Measurements from ENCODE around the gene SIDT1.

SIDT1 gene

DNA sequence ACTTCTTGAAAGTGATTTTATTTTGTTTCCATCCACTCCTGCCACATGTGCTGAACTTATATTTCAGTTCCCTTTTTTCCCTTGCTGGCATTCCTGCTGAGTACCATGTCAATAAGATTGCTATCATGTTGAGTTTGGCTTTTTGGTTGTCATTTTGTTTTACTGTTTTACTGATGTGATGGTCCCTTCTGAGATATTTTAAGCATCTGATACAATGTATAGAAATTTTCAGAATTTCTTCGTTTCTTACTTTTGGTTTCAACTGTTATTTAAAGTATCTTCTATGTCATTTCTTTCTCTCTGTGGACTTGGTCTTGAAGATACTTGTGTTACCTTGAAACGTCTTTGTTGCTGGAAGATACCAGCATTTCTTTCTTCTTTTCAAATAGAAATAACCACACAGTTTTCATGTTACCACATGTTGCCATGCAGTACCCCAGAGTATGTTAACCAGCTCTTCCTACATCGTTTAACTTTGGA, 14.1 kb downstream of the SIDT1 start:
- DNase-seq: no peak

DNA sequence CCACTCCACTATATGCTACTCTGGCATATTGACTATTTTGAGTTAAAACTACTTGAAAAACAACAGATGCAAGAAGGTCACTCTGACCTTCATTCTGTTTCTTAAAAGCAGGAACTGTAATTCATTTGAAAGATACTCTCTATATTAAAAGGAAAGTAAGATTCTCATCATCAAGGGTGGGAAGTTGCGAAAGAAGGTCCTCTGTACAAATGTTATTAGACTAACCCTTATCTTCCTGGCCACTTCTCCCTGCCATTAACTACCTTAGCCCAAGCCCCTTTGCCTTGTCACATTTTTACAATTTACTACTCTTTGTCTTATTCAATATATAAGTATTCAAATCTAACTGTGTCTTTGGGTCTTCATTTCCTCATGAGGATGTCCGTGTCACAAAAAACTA, 16.1 kb downstream of the SIDT1 start:
- DNase-seq: no peak

DNA sequence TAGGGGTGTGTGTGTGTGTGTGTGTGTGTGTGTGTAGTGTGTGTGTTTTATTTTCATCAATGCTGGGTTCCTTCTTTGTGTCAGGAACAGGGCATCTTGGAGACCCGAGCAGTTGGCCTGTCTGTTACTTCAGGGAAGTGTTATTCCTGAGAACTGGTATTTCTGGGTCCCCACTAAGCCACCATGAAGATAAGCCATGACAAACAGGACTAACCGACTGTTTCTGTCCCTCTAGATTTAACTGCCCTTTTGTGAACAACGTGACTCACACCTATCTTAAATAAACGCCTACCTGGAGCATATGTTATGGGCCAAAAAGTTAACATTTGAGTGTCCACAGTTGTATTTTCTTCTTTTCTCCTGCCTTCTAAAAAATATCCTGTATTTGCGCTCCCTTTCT, 19.5 kb downstream of the SIDT1 start:
- DNase-seq: no peak

DNA sequence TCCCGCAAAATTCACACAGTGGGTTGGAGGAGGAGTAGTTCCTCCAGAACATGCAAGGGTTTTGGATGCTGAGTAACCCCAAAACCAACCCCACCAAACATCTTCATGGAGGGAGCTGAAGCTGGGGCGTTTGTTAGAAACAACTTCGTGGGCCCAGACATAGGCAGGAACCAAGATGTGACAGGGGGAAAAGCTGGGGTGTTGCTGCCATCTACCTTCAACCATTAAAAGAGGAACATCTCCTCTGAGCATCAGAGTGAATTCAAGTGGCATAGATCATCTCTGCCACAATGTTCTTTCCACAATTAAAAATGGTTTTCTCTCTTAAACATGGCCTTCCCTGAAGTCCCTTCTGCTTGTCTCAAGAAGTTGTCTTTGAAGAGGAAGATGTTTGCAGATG, 20.5 kb downstream of the SIDT1 start:
- peak; percentile 8 for DNase-seq

DNA sequence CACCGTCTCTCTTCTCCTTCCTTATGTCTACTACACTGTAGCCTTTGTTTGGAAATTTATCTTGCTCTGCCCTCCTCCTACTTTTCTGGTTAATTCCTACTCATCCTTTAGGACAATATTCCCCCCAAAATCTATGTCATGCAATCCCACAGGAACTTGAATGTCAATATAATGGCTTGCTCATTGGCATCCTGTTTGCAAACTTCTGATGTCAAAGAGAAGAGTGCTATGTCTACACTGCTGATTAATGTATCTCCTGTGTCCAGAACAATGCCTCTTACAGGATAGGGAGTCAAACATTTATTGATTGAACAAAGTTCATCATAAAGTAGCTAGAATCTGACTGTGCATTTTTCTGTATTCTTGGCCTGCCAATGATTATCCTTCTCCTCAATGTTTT, 22.8 kb downstream of the SIDT1 start:
- DNase-seq: no peak

DNA sequence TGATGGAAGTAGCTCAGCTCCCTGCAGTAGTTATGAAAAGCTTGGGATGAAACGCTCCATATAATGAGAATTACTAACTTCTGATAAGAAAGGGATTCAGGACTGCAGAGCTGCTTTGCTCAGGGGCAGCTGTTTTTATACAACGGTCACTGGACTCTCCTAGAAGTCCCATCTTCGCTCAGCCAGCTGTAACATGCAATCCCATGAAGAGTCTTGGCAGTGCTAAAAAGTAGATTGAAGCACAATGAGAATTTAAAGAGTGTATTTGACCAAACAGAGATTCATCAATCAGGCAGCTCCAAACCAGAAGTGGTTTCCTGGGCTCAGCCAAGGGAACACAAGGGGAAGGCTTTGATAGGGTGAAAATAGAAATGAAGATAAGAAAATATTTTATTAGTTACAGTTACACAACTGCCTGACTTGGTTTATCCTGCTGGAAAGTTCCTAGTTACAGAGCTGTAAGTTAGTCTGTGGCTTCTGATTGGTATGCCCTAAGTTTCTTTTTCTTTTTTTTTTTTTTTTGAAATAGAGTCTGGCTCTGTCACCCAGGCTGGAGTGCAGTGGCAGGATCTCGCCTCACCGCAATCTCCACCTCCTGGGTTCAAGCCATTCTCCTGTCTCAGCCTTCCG, 24.1 kb downstream of the SIDT1 start:
- DNase-seq: no peak

DNA sequence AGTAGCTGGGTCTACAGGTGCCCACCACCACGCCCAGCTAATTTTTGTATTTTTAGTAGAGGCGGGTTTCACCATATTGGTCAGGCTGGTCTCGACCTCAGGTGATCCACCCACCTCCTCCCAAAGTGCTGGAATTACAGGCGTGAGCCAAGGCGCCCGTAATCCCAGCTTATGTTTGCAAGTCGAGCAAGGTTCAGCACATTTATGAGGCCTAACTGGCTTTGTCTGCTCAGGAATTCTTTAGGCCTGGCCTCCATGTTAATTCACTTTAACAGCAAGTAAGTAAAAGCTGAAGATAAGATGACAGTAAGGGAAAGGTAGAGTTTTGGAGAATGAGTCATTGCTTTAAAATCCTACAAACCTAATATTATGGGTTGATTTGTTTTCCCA, 24.6 kb downstream of the SIDT1 start:
- no peak for DNase-seq

DNA sequence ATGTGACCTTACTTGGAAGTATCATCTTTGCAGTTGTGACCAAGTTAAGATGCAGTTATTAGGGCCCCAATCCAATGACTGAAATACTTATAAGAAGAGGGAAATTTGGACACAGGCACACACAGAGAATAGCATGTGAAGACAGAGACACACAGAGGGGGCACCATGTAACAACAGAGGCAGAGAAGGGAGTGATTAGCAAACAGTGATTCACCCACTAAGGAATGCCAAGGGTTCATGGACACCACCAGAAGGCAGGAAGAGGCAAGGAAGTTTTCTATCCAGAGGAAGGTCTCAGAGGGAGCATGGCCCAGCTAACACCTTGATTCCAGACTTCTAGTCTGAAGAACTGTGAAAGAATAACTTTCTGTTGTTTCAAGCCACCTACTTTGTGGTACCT, 25.0 kb downstream of the SIDT1 start:
- DNase-seq: no peak

DNA sequence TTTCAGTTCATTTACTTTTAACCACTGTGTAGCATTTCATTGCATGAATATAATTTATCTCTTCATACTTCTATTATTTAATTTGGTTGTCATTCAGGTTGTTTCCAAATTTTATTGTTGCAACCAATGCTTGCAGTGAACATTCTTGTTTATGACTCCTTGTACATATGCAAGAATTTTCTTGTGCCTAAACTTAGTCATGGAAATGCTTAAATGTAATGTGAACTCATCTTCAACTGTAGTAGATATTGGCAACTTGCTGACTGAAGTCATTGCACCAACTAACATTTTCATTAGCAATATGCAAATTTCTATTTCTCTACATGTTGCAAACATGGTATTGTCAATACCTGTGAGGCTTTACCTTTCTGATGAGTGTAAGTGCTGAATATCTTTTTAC, 26.7 kb downstream of the SIDT1 start:
- no peak for DNase-seq

DNA sequence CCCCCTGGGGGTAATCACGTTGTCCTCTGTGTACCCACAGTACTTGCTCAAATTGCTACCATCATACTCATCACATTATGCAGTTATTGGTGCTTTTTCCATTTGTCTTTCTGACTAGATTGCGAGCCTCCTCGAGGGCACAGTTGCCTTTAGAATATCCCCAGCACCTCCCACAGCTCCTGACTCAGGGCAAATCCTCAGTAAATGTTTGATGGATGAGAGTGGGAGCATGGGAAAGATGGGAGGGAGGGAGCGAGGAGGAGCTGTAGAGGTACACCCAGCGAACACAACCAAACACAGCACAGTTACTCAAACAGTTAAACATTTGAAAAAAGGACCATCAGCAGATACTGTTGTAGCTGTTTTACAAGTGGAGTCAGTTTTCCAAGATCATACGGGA, 27.9 kb downstream of the SIDT1 start:
- no peak for DNase-seq

DNA sequence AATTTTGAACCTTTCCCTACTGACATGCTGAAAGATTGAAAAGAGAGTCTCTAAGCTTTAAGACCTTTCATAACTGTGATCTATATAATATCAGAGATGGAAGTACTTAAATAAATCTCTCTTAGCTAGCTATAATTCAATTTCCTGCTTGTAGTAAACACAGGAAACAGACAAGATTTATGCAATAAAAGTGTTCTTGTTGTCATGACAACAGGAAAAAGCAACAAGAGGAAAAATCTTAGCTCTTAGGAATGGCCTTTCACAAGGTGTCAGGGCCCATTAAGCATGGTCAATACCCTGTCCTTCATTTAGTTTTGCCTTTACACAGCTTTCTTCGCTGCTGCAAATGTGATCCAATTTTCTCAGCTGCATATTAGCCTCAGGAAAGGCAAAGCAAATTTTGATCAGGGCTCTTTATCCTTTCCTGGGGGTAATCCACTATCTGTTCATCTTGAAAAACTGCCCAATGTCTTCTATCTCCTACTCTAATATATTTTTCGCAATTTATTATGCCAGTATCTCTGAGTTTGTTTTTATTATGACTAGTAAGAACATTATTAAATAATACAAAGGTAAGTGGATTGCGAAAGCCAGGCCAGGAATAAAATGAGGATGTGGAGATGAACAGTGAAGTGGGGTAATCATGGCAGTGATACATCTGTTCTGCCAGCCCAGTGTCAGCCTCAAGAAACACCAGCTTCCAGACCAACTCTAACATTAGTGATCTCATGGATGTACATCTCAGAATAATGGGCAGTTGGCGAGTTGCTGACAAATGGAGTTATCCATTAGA, 28.7 kb downstream of the SIDT1 start:
- DNase-seq: no peak

DNA sequence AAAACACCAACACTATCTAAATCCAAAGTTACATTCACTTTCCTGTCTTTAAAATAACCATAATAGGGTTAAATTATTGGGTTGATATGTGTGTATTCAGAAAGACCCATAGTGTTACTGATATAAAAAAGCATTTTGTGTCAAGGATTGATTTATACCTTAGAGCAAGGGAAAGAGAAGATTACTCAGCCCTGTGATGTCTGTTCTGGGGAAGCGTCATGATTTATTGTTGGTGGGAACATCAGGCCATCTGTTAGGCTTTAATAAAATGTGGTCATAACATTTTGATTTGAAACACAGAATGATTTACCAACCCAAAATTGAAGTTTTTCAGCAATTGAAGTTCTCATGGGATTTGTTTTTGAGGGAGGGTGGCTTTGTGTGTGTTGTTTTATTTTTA, 33.2 kb downstream of the SIDT1 start:
- DNase-seq: no peak

DNA sequence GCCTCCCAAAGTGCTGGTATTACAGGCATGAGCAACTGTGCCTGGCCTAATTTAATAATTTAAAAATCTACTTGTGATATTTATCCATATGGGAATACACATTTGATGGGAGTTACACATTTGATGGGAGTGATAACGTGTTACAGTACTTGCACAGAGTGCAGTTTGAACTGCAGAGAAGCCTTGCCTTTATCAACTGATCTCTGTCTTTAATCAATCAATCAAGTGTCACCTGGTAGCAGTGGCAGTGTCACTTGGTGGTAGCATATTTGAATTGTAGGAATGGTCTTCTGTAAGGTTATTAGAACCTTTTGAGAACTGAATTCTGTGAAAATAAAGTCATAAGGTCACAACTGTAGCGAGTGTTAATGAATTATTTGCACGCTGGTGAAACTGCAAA, 37.8 kb downstream of the SIDT1 start:
- no peak for DNase-seq

DNA sequence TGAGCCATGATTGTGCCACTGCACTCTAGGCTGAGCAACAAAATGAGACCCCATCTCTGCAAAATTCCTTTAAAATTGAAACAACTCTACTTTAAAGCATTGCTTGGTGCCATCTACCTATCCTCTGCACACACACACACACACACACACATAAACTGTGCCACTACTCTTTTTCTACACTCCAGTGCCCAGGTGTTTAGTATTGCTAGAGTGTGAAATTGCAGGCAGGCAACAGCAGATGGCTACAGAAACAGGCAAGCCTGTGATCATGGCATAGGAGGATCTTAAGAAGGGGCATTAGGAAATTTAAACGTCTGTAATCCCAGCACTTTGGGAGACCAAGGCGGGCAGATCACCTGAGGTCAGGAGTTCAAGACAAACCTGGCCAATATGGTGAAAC, 39.0 kb downstream of the SIDT1 start:
- DNase-seq: no peak

DNA sequence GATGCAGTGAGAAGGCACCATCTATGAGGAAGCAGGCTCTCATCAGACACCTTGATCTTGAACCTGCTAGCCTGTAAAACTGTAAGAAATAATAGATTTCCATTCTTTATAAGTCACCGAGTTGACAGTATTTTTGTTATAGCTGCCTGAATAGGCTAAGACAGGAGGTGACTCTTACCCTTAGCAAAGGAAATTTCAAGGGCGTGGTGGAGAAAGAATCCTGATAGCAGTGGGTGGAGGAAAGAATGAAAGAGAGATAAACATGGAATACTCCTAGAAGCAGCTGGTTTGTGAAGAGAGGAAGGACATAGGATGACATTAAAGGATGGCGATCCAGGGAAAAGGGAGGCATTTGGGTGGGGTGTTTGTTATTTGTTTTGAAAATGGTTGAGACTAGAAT, 41.4 kb downstream of the SIDT1 start:
- no peak for DNase-seq

DNA sequence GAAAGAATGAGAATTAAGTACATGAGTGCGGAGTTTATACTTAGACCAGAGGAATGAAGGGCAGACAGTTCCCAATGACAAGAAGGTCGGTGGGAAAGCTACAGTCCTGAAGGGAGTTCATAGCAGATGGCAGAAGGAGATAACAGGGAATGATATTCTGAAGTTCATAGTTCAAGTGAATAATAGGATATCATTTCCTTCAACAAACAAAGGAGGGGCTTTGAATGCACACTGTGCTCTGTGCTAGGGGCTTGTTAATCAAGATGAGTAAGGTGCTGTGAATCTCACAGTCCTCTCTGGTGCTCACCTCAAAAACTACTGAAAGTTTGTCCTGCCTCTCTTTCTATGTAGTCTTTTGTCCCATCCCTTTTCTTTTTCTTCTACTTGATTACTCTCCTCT, 41.9 kb downstream of the SIDT1 start:
- no peak for DNase-seq

DNA sequence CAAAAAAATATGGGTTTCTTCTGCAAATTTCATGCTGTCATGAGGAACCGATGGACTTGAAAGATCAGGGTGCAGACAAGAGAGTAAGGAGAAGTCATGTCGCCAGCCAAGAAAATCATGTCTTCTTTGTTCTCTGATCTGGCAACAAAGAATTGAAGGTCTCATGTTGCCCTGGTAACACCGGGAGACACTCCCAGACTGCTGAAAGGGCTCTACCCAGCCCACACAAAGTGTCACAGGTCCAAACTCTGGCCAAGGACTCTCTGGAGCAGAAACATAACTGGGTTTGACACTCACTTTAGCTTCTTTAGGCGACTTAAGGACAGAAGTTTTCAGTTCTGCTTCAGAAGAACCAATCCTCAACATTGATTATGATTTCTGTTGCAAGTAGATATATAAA, 42.9 kb downstream of the SIDT1 start:
- DNase-seq: no peak

DNA sequence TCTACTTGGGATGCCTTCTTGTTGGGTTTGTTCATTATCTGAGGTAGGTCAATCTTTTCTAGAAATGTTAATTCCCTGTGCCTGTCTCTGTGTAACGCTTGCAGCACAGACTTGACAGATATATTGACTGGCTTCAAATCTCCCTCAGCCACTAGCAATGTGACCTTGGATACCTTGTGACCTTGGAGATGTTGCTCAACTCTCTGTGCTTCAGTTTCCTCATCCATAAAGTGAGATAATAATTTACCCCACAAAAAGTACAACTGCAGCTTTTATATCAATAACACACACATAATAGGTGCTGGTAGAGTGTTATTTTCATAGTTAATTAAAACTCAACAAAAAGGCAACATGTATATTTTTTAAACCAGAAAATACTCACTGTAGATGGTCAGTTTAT, 52.9 kb downstream of the SIDT1 start:
- no peak for DNase-seq

DNA sequence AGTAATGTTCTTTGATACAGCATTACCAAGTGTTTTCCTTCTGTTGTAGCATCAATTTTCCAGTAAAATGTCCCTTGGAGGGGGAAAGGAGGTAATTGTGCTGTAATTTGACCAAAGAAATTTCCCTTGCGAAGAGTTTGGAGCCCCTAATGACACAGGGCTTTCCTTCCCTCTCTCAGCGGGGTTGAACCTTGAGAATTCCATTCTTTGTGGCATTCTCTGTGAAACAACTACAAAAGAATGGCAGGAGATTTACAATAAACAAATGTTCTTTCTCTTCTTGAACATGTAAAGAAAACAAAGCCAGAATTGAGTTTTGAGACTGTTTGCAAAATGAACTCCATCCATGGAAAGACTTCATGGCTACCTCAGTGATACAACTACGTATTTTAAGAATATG, 53.4 kb downstream of the SIDT1 start:
- DNase-seq: no peak

DNA sequence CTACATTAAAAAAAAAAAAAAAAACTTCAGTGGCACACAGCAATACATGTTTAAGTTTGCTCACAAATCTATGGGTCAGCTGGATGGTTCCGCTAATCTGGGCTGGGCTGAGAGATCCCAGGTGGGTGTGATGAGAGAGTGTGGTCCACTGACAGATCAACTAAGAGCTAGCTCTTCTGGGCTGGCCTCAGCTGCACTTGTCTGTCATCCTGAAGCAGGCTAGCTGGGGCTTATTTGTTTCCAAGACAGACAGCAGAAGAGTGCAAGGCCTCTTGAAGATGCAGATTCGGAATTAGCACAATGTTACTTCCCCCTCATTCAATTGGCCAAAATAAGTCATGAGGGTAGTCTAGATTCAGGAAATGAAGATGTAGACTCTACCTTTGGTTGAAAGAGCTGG, 56.5 kb downstream of the SIDT1 start:
- no peak for DNase-seq

DNA sequence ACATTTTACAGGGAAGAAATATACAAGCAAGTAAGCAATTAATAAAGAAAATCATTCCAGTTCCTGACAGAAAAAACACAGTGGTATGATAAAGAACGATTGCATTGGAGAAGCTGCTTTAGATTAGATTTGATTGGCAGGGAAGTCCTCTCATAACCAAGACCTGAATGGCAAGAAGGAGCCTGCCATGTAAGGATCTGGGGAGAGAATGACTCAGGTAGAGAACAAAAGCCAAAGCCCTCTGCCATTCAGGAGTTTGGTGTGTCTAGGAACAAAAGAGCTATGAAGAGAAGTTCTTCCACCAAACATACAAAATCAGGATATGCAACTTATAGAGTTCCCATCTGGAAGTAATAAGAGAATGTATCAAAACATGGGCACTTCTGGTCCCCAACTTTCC, 57.6 kb downstream of the SIDT1 start:
- no peak for DNase-seq

DNA sequence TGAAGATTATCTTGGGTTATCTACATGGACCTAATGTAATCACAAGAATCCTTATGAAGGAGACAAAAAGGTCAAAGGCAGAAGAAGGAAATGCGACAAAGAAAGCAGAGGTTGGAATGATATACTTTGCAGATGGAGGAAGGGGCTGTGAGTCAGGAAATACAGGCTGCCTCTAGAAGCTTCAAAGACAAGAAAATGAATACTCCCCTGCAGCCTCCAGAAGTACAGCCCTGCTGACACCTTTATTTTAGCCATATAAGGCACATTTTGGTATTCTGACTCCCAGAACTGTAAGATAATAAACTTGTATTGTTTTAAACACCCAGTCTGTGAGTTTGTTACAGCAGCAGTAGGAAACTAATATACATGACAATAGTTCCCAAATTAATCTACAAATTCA, 58.6 kb downstream of the SIDT1 start:
- DNase-seq: no peak

DNA sequence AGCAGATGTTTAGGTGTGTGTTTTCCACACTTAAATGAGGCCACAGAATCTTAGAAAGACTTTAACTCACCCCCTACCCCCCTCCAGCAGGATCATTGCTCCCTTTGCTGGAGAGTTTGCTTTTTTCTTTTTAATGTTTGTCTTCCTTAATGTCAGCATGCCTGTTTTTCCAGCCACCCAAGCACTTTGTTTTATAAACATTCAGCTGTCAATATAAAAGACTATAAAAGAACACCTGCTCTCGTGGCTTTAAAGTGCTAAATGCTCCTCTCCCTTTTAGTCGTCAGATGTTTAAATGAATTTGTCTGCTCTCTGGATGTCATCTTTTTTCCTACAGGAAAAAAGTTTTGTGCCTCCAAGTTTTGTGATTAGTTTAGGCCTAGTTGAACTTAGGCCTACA, 61.7 kb downstream of the SIDT1 start:
- DNase-seq: no peak

DNA sequence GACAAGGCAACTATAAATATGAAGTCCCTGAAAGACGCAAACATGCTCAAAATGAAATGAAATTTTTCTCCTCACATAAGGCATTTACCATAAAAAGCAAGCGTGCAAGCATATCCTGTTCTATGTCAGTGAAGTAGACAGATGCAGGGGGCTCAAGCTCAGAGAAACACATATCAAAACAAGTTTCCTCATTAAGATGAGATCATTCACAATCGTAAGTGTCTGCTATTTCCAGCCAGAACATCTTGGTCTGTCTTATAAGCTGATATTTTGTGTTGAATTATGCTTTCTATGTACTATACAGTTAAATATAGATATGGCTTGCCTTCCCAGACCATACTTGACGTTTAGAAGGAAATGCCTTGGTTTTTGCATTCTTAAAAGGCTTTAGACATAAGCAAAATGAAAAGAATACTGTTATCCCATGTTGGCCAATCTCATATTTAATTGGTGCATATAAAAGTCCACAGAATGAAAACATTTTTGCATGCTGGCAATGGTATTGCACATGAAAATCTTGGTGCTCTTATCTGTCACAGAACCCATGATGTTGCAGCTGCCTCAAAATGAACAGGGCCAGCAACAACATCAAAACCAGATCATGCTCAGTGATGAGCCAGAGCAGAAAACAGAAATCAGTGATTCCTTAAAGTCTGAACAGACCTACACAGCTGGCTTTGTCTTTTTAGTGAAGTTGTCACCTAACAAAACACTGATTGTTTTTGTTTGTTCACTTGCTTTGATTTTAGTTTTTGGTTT, 65.4 kb downstream of the SIDT1 start:
- no peak for DNase-seq
